Adrenal gland (tissue), 12 donors: ENCODE results near the gene GMDS. TPM values are rescaled to one million over a fixed set of nuclear protein-coding genes. Genes with fewer than 3 reads are reported as not detected.

Experiments
- DNase-seq, 7 donors: peaks; one replicate each; pipeline ENCODE4 v3.0.0-alpha.2; 2019 to 2020
- H3K27ac ChIP-seq, 5 donors: fragments of 200-600 bp; sonication (generic) in 4 of 5; 1 replicate in 3 of 5; 2 replicates in 2 of 5; pipeline versions ENCODE4 v1.5.1 to v1.8.0; 2016 to 2020; ENCODE audit warnings: mild to moderate bottlenecking in 1 of 5
- H3K27me3 ChIP-seq: fragments of 200-600 bp; 2 replicates; pipeline ENCODE4 v1.8.0; 2021
- H3K36me3 ChIP-seq, 2 donors: fragments of 200-600 bp; replicated peaks in 1 of 2; 1 replicate in 1 of 2; 2 replicates in 1 of 2; pipeline versions ENCODE4 v1.5.1 to v1.8.0; 2018 to 2022
- H3K4me1 ChIP-seq, 2 donors: fragments of 200-600 bp; replicated peaks in 1 of 2; 1 replicate in 1 of 2; 2 replicates in 1 of 2; pipeline versions ENCODE4 v1.5.1 to v1.8.0; 2018 to 2021
- H3K4me3 ChIP-seq, 4 donors: fragments of 200-600 bp; sonication (generic) in 3 of 4; one replicate each; pipeline ENCODE4 v1.5.1; 2016 to 2018
- H3K9me3 ChIP-seq, 3 donors: fragments of 200-600 bp; sonication (generic) in 1 of 3; replicated peaks in 1 of 3; 1 replicate in 2 of 3; 2 replicates in 1 of 3; pipeline versions ENCODE4 v1.5.1 to v1.8.0; 2016 to 2021
- CTCF ChIP-seq, 6 experiments: fragments of 450-650 bp in 4 of 6; fragments of 200-600 bp in 2 of 6; sonication (generic) in 1 of 6; IDR thresholded peaks; 1 replicate in 5 of 6; 2 replicates in 1 of 6; pipeline versions ENCODE4 v1.5.1 to v1.8.0; 2016 to 2021; ENCODE audit warnings: antibody characterized with exemption in 6 of 6, mild to moderate bottlenecking in 2 of 6, moderate library complexity in 1 of 6
- POLR2A ChIP-seq, 2 donors: fragments of 450-650 bp; IDR thresholded peaks; one replicate each; pipeline ENCODE4 v1.6.1; 2017; ENCODE audit warnings: antibody characterized with exemption in 2 of 2, mild to moderate bottlenecking in 2 of 2, moderate library complexity in 1 of 2
- WGBS, 4 donors: extraction: QIAGEN DNeasy Blood & Tissue Kit in 2 of 4; methylation state at CpG; one replicate each; pipeline versions ENCODE4 v1.1.5 to v1.1.7; 2013 to 2017; 5-methylcytosine and 5-hydroxymethylcytosine counted together
- intact Hi-C, 2 donors: fragments of 100-400 bp; cut with DNase I; formaldehyde crosslinking; loops; one replicate each; pipeline versions ENCODE4 v1.14.1 to v1.15.0; 2022 to 2023
- polyA plus RNA-seq, 3 donors: library from polyadenylated mRNA; stranded (reverse); fragments of 200-250 nt in 2 of 3; fragments of 350-450 nt in 1 of 3; fragmentation: Illumina TruSeq in 1 of 3; extraction: RNeasy Lipid Tissue Mini Kit (QIAGEN cat#74804) in 1 of 3; gene quantifications; one replicate each; pipeline ENCODE4 v1.2.3, GENCODE V29; 2013 to 2014
- total RNA-seq, 9 donors: library from RNA; depleted of rRNA in 4 of 9; stranded (reverse); fragments of >200 nt in 4 of 9; fragments of 120-200 nt in 1 of 9; fragmentation: NEBNext Ultra II Directional in 1 of 9; extraction: Animal tissue kit (Norgen Biotek cat#: 25700) in 1 of 9; gene quantifications; one replicate each; pipeline versions ENCODE4 v1.1.0 to v1.2.4, GENCODE V29; 2013 to 2023
- donor health status: healthy with polysubstance abuse.
- donor health status: Bipolar disorder and iron deficiency.
- donor health status: DM: yes; HTN: yes; CAD: no.
- donor health status: DM: no; HTN: no; CAD: no.
- donor health status: DM: no; HTN: no; CAD: no.
- donor health status: DM: yes; HTN: yes; CAD: no.

The GMDS gene
- total and polyA plus RNA-seq, 12 donors = 8.5 to 39.2 (median 15.2) TPM

GRCh38 chr6:1616701-1617463 lies 628.5 kb downstream of the GMDS start:
- intact Hi-C loops = no loop called here
- TF ChIP-seq POLR2A (IDR thresholded peaks at IDR 0.05) (no peak), CTCF (IDR thresholded peaks at IDR 0.05) (no peak)
- WGBS, 4 donors = 58 to 76% (median 74%) methylated on average over 8 to 11 of the region's 11 CpGs

GRCh38 chr6:1615853-1616420 lies 629.5 kb downstream of the GMDS start:
- Histone ChIP-seq H3K9me3 (no peaks in the 10 kb centered on the region), H3K4me3 (no peak overlapping the region), H3K36me3 (no peaks in the 10 kb centered on the region), H3K27me3 (peaks cover 24% of the 10 kb centered on the region), H3K4me1 (peaks cover 0 to 12% of the 10 kb centered on the region in 2 donors), H3K27ac (peak overlapping the region in 2 of 5 donors; percentile 71 to 83)
- no peak for DNase-seq
- no peak for TF ChIP-seq CTCF (IDR thresholded peaks at IDR 0.05)
- TF ChIP-seq POLR2A (IDR thresholded peaks at IDR 0.05) = no peak
- intact Hi-C loops = no loop called here
- 71 to 78% (median 75%) methylated on average over 10 of the region's 10 CpGs for WGBS, 4 donors

More at GRCh38 chr6:1616701-1617463, 628.5 kb downstream of the GMDS start:
- peak overlapping the region in 2 of 5 donors; percentile 17 to 83 for H3K27ac ChIP-seq
- H3K27me3 ChIP-seq = peaks cover 21% of the 10 kb centered on the region
- H3K4me3 ChIP-seq = no peak overlapping the region
- no peak for DNase-seq
- no peaks in the 10 kb centered on the region for H3K36me3 ChIP-seq
- peaks cover 0 to 12% of the 10 kb centered on the region in 2 donors for H3K4me1 ChIP-seq
- no peaks in the 10 kb centered on the region for H3K9me3 ChIP-seq

GRCh38 chr6:1615151-1615852 lies 630.1 kb downstream of the GMDS start:
- no peak for DNase-seq
- Histone ChIP-seq H3K36me3 (no peaks in the 10 kb centered on the region), H3K27ac (peak overlapping the region in 2 of 5 donors; percentile 71 to 83), H3K27me3 (peaks cover 25% of the 10 kb centered on the region), H3K4me3 (peak overlapping the region in 1 of 4 donors; percentile 68), H3K9me3 (no peaks in the 10 kb centered on the region), H3K4me1 (peaks cover 0 to 11% of the 10 kb centered on the region in 2 donors)
- intact Hi-C loops = no loop called here
- WGBS, 4 donors = 40 to 77% (median 57%) methylated on average over 18 to 50 of the region's 50 CpGs
- no peak for TF ChIP-seq CTCF (IDR thresholded peaks at IDR 0.05)
- TF ChIP-seq POLR2A (IDR thresholded peaks at IDR 0.05) = peak in 1 of 2 donors; percentile 3
